ENCODE measurements around the gene HADH.
"Not testable (repeated sequence)": the region's sequence is repeated elsewhere in the genome, so short reads cannot be mapped to it uniquely, and the experiment has no call there.

The HADH gene

DNA sequence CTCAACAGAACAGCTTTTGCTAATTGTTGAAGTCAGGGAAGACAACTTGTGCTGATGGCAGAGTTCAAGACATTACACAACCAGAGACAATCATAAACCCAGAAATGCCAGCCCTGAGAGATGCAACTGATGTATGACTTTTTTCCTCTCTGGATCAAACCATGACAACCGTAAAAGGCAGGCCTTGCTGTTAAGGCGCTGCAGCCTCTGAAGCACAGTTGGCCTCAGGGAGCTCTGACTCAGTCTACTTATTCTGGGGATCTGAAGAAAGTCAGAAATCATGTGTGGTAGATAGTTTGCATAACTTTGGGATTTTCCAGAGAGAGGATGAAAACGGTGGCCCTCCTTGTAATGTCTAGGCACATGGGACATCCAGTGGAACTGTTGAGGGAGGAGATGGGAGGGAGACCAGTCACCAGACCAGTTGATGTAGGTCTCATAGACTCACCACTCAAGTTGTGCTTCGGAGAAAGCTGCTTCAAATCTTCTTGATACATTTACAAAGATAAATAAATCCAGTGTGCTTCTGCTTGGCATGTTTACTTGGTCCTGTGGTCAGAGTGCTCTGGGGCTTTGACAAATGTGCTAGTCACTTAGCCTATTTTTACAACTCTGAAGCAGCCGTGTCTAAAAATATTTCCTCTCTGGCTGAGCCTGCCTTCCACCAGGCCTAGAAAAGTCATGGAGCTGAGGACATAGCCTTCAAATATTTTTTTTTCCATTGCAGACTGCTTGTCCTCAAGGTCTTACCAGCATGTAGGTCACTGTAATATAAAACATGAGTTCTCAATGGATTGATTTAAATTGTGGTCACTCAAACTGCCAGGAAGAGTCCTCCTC is 7.5 kb downstream of the HADH start:
- no peak for DNase-seq

DNA sequence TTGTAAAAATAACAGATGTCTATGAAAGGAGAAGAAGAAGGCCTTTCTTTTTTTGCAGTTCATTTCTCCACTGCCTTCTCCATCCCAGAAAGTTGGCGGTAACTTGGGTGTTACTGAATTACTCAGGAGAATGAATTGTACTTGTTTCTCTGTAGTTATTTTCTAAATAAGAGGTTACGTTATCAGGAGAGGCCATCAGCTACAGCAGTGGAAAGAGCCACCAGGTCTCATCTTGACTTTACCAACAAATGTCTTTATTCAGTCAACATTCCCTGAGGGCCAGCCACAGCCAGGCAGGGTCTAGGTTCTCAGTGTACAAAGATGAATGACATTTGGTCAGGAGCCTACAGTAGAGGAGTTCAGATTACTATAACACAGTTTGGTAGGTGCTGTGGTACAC is 8.1 kb downstream of the HADH start:
- DNase-seq: no peak

DNA sequence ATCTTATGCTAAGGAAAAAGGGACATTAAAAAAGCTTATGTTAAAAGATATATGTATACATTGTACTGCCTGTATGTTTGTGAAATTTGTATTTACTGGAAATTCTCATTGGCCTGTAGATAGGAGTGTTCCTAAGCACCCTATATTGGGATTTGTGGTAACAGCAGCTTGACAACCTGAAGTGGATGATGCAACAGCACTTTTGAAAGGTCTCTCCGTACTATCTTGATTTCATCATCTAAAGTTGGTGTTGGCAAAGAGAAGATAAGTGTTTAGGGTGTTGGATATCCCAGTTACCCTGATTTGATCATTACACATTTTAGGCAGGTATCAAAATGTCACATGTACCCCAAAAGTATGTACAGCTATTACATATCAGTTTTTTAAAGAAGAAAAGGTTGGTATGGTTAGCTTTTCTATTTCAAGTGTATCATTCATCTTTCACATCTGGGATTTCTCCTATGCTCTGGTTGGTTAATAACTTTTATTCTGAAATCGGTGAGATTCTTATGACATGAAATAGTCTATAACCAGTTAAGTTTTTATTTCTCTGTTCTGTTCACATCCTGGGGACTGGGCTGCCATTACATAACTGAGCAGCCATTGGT is 10.3 kb downstream of the HADH start:
- DNase-seq: no peak

DNA sequence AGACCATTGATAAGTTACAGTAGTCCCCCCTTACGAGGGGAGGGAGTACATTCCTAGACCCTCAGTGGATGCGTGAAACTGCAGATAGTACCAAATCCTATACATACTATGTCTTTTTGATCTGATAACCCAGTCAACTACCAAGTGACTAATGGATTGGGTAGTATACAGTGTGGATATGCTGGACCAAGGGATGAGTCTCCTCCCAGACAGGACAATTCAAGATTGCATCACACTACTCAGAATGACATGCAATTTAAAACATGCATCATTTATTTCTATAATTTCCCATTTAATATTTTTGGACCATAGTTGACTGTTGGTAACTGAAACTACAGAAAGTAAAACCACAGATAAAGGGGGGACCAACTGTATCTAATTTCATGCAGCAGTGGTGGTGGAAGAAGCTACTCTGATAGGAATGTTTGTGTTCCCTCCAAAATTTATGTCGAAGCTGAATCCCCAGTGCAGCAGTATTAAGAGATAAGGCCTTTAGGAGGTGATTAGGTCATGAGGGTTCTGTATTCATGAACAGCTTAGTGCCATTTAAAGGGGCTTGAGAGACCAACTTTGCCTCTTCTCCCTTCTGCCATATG is 11.9 kb downstream of the HADH start:
- no peak for DNase-seq

DNA sequence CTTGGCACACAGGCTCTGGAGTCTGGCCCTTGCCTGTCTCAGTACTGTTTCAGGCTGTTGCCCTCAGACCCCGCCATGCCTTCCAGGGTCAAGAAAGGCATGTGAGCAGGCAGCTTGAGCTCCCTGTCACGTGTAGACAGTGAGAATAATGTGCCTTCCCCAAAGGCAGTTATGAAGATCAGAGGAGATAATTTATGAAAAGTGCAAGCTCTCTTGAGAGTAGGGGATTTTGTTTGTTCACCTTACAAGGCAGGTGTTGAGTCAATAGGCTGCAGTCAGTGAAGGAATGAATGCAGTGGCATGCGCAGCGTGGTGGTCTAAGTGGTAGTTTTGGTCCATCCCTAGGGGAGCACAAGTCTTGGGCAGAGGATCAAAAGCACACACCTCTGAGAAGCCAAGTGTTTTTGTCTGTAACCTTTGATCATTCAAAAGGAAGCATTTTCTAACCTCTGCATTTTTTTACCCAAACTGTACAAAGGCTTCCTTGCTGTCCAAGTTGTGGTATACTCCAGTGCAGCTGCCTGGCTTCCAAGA is 14.4 kb downstream of the HADH start:
- no peak for DNase-seq

DNA sequence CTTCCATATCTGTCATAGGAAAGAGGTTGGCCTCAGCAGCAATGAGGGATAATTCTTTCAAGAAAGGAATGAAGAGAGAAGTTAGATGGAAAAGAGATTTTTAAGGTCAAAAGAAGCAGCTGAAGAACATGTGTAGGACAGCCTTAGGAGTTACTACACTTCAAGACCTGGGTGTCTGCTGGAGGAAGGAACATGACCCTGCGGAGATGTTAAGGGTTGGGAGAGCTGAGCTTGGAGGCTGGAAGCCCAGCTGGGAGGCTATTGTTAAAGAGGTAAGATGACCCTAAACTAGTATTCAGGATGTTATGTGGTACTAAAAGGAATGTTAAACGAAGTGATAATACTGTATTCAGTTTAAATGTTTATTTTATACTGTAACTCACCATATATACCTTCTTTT is 15.0 kb downstream of the HADH start:
- no peak for DNase-seq

DNA sequence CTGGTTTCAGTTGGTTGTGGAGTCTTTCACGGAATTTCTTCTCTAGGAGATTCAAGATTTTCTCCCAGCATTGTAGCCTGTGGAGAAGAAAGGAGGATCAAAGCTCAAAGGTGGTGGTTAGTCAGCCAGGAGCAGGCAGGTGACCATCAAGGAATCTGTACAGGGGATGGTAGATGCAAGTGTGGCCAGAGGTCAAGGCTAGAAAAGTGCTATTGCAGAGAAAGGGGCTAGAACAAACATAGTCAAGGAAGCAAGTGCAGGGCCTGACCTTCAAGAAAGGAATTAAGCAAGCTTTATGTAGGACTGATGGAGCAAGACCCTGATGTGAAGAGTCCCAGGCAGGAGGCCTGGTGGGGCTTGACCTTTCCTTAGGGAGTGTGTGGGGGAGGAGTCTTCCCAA is 16.1 kb downstream of the HADH start:
- DNase-seq: no peak

DNA sequence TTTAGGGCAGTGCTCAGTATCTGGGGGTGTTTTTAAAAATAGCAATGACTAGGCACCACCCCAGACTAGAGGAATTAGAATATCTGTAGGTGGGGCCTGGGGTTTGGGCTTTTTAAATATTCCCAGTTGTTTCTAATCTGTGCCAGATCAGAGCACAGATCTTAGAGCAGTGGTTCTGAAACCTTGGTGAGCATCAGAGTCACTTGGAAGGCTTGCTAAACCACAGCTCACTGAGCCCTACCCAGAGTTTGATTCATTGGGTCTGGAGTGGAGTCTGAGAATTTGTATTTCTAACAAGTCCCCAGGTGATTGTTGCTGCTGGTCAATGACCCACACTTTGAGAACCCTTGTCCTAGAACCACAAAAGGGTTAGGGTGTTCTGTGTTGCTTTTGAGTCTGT is 16.7 kb downstream of the HADH start:
- no peak for DNase-seq

DNA sequence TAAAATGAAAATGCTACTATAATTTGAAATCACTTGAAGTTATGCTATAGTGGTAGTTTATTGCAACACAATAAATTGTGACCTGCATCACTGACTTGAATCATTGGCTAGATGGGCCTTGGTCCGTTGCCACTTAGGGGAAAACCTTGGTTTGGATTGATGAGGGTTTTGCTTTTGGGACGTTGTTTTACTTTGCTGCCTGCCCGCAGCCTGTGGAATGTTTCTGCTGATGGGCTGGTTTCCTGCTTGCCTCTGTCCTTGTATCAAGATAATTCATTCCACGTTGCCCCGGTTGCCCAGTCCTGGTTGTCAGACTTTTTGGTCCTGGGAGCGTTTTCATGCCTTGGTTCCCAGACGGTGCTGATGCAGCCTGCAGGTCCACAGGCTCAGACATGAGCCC is 18.3 kb downstream of the HADH start:
- DNase-seq: no peak

DNA sequence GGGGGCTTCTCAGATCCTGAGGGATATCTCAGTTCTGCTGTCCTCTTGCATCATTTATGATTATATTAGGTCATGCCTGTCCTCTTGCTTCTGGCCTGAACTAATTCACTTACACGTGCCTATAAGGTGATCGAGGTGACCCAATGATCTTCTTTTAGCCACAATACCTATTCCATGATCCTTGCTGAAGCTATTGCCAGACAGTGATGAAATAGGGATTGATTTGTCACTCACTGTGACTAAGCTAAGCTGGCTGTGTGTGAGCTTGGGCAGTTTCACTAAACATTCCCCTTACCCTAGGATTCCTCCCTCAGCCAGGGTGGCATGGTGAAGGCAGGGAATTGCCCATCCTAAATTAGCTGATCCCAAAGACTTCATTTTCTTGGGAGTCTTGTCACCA is 19.0 kb downstream of the HADH start:
- DNase-seq: no peak

DNA sequence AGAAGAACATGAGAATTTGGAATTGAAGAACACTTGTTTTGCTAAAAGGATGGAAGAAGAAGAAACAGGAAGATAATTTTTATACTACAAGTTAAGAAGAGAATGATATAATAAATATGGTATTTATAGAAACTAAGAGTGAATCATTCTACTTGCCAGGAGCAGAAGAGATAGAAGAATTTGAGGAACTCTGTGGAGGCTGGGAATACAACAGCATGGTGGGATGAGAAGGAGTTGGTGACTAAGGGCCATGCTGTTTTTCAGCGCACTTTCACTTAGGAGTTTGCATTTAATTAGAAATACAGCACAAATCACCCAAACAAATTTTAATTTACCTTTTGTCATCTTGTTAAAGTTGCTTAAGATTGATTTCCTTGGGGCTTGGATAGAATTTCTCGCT is 20.5 kb downstream of the HADH start:
- no peak for DNase-seq

DNA sequence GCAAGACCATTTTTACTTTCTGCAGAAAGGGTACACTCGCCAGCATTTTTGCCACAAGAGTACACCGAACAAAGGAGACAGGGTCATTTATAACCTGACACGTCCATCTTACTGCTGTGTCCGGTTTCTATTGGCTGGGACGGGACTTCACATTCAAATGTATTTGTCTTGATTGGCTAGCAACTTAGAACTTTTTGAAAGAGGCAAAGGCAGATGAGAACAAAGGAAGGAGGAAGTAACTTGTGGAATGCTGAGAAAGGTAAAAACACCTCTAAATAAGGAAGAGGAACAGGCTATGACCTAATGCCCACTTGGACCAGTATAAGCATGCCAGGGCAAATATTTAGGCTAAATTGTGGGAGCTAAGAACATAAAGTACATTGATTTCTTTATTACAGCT is 22.7 kb downstream of the HADH start:
- not testable (repeated sequence) for DNase-seq

DNA sequence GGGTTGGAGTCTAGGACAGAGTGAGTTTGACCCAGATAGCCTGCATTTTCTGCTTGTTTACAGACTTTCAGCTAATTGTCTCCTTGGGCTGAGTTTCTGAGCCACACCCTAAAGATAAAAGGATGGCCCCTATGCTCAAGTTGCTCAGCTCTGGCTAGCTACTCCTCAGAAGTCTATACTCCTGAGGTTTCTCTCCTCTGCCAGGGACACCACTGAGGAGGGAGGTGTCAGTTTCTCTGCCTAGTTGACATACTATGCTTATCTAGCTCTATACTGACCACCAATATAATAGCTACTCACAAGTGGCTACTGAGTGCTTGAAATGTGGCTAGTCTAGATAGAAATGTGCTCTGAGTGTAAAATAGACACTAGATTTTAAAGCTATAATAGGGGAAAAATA is 23.6 kb downstream of the HADH start:
- no peak for DNase-seq

DNA sequence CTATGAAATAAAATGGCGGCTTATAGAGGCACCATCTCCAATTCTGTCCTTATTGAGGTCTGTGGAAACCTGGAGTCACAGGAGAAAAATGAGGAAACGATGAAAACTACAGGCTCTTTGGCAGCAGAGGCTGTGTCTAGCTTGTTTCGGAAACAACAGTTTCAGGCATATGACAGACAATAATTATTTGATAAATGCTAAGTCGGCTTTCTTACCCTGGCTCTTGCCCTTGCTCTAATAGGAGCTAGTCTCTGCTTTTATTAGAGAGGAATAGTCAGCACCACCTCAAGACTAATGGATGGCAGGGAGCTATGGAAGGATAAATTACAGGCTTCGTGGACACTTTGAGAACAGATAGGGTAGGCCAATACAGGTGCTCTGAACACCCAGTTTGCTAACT is 24.3 kb downstream of the HADH start:
- DNase-seq: no peak

DNA sequence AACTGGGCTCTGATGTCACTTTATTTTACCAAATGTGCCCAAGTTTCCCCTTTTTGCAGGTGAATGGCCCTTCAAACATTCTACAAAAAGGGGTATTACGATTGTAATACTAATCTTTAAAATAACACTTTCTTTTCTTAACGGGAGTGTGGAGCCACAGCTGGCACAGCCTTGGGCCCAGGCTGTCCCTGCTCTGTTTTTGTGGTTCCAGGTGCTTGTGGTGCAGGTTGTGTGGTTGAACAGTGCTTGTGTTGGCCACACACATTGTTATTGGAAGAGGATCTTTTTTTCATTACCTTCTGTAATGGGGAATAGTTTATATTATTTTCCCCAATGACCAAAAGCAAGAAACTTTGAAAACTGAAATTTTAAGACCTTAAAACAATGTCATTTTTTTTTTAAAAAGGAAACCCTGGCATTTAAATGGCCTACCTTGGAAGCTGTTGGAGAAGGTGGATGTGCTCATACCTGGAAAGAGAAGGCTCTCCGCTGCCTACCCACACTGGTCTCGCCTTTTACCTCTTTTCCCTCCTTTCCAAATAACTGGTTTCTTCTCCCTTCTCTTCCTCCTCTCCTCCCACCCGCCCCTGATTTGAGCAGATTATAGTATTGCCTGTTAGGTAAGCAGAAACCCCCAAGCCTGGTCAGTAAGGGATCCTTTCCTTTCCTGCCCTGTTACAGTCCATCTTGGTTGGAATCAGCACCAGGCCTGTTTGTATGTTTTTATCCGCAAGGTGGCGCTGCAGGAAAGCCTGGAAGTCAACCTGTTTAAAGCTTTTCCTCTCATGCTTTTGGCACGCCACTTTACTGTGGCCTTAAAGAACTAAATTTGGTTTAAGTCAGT is 28.6 kb downstream of the HADH start:
- peak; percentile 84 for DNase-seq

DNA sequence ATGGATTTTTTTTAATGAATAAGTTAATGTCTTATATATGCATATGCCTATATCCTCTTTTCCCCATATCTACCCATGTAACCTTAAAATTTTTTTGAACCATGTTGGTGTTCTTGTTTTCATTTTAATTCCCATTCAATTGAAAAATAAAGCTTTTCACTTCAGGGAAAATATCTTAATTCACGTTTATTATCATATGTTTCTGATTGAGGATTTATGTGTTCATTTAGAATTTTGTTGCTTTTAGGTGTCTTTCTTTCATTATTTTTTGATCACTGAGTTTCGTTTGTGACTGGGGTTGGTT is 29.1 kb downstream of the HADH start:
- DNase-seq: no peak

DNA sequence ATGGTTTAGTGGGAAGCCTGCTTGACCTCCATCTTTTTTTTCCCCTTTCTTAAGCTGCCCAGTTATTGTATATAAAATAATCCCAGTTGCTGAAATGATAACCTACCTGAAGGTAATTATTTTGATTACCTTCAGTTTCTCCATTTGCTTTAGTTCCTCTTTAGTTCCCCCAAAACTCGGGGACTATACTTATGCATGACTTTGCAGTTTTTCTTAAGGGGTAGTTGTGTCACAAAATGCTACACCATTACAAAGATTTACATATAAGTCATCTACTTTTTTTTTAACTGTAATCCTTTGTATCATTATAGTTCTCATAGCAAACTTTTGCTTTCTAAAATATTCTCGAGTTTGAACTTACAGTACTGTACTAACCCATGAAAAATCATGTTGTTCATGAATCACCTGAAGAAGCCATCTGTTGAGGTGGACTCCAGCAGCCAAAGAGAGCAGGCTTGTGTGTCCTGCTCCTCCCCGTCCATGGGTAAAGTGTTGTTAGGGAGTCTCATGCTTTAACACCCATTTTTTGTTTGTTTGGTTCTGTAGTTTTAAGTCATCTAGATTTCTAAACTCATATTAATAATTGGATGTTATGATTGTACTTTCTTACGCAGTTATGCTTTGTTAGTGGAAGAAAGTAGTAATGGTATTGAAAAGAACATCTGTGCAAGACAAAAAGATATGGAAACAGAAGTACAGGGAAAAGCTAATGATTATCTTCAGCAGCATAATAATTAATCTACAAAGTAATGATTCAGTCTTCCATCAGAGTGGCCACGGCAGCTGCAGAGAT is 34.6 kb downstream of the HADH start:
- DNase-seq: no peak

DNA sequence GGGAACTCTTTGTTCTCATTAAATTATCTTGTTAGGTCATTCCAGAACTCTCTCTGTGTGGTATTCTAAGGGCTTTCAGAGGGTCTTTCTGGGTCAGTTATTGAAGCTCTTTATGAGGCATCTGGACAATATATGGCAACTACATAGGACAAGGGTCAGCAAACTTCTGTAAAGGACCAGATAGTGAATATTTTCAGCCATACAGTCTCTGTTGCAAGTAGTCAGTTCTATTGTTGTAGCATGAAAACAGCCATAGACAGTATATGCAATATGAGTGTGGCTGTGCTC is 35.1 kb downstream of the HADH start:
- no peak for DNase-seq

DNA sequence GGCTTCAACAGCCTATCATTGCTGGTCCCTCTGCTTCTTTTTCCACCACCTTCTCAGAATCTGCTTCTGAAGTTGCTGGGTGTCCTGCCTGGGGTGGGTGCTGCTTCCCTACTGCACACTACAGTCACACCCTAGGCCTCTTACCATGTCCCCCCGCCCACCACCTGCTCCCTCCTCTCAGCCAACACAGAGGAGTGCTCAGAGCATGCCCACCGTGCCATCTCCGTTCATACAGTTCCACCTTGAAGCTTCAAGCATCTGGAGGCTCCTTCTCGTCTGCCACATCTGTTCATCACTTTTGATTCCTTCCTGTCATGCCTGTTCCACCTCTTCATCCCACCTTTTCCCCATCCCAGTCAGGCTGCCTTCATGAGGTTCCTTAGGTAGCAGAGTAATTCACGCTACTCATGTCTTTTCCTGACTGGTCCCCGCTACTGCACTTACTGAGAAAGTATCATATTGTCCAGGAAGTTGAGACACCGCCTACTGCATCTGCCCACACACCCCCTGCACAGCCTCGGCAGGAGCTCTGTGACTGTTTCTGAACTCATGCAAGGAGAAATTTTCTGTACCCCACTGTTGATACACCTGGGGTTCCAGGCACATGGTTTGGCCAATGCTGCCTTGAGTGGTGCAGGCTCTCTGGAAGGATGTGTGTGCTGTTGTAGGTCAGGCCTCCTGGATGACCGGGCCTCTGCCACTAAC is 39.5 kb downstream of the HADH start:
- DNase-seq: no peak

DNA sequence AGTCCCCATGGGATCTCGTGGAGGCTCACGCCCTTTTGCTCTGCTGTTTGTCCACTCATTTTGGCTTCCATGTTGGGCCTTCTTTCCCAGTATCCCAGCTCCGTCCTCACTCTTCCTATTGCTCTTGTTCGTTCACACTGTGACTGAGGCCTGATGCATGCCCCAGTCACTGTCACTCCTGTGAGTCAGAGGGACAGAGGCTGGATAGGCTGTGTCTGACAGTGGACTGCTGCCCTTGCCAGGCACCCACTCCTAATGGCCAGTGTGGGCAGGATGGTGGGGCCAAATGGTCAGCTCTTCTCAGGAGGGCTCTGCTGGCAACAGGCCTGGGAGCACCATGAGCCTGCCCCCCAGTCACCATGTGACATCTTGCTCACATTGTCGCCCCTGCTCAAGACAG is 40.0 kb downstream of the HADH start:
- DNase-seq: no peak

DNA sequence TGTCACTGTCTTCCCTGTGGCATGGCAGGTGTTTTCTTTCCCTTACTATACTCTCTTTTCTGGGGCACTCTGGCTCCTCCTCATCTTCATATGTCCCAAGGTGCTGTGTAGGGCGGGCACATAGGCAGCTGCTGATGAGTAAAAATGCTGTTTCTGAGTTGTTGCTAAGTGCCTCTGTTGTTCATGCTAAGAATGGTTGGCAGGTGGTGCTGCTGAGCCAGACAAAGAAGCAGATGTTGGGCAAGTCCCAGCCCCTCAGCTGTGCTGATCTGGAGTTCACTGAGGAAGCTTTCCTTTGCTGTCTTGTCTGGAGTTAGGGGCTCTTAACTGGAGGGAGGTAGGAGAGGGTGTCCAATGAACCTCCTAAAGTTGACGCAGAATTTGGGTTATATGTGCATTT is 40.6 kb downstream of the HADH start:
- DNase-seq: peak; percentile 77

DNA sequence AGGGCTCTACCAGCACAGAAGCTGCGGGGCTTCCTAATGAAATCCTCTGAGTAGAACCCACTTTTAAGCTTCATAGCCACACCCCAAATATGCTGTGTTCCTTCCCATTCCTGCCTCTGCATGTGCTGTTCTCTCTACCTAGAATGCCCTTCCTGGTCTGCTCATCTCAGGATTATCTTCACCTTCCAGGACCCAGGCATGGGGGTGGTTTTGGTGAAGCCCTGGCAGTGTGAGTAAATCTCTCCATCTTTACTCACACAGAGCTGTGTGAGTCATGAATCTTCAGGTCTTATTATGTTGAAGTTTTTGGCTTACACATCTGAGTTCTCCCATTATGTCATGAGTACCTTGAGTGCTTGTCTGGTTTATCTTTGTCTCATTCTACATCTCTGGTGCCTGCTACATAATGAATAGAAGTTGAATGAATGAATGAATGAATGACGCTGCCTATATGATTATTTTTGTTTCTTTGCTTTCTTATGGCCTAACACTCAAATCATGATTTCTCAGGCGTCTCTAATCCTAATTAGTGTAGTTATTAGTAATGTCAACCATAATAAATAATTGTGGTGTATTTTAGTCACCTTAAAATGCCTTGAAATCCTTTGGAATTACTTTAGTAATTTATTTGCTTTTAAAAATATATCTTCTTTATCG is 41.9 kb downstream of the HADH start:
- no peak for DNase-seq

All from CD4-positive, alpha-beta T cell treated with Interleukin-10 for 1 hour (primary cell).